IMR-90 (cell line): Measurements from ENCODE around the gene ESAM.

Source experiments
- CEBPB ChIP-seq: IDR thresholded peaks from 2 replicates; pipeline ENCODE4 v1.6.1; 2012; ENCODE audit warnings: low read depth, low read length, improper control_type of control experiment
- CHD1 ChIP-seq: IDR thresholded peaks from 2 replicates; pipeline ENCODE4 v1.6.1; 2012; ENCODE audit warnings: low read depth, low read length, improper control_type of control experiment
- CTCF ChIP-seq: conservative IDR thresholded peaks from 2 replicates; pipeline ENCODE4 v1.5.1; 2012; ENCODE audit warnings: mild to moderate bottlenecking, low read depth, low read length, improper control_type of control experiment
- RAD21 ChIP-seq: IDR thresholded peaks from 2 replicates; pipeline ENCODE4 v1.6.1; 2012; ENCODE audit warnings: low read length, improper control_type of control experiment

DNA sequence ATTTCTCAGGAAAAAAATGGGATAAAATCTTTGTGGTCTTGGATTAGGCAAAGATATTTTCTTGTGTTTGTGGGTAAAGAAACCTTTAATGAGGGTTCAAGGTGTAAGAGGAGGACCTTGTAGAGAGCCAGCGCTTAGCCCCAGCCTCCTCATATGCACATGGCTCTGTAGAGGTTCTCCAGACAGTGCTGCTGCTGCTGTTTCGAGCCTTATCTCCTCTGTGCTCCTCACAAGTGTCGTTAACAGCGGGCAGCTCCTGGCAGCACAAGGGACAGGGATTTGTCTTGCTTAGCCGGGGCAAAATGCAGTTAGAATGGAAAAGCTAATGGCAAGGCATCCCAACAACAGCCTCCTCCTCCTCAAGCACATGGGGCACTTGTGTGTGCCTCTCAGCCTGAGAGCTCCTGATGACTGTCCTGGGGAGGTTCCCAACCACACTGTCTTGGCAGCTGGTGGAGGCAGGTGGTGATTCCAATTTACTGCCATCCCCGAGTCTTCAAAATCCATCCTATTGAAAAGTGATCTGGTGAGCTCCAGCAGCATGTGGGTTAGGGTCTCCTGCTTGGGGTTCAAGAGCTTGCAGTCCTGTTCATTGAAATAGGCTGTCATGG lies 45.7 kb upstream of the ESAM start:
- no peak for TF ChIP-seq CEBPB
- TF ChIP-seq CTCF = no peak
- TF ChIP-seq RAD21 = no peak
- no peak for TF ChIP-seq CHD1
